ENCODE data around the gene SIRT5. TPM values are rescaled to one million over a fixed set of nuclear protein-coding genes. Genes with fewer than 3 reads are reported as not detected.

Gene SIRT5
- total and polyA plus RNA-seq, 2 experiments from 2014 or later, result 9.8 to 13.1 TPM

DNA sequence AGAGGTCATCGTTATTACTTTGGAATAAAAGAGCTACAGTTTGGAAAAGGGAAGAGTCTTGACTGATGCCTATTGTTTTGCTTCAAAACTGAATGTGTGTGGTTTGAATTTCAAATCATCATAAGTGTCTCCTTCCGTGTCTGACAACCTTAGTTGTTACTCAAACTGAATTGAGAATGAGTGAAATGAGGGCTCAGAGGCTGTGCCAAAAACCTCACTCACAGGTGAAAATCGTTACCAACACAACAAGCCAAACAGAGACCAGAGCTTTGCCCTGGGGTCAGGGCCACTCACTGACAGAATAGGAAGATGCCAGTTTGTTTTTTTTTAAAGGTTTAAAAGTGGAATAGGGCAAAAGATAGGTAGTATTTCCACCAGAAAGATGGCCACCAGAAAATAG lies 15.2 kb upstream of the SIRT5 start (continued):
- no peak for TF ChIP-seq ZNF462 (CRISPR knock-in tag; IDR thresholded peaks at IDR 0.05)
- no peak for TF ChIP-seq CREB1 (CRISPR knock-in tag; IDR thresholded peaks at IDR 0.05; ENCODE audit: low read depth)
- no peak for TF ChIP-seq ZNF114 (CRISPR knock-in tag; IDR thresholded peaks at IDR 0.05)

GRCh38 chr6:13559968-13560650 lies 14.3 kb upstream of the SIRT5 start:
- peaks cover 22% of the 10 kb centered on the region for H3K4me1 ChIP-seq (ENCODE audit: insufficient read depth)
- Mint-ChIP-seq H3K4me3 (no peak overlapping the region), H3K36me3 (ENCODE audit: low read depth) (no peaks in the 10 kb centered on the region; the same call in 2 of the 3 replicates), H3K9me3 (no peaks in the 10 kb centered on the region), H3K4me1 (peaks cover 25% of the 10 kb centered on the region), H3K27me3 (ENCODE audit: insufficient read depth, low read depth, poor library complexity) (peaks cover 4% of the 10 kb centered on the region), H3K27ac (no peak overlapping the region)
- no peaks in the 10 kb centered on the region for H3F3A ChIP-seq (replicated peaks; ENCODE audit: low read depth)
- DNase-seq (ENCODE audit: low spot score) (no peak), ATAC-seq (no peak)
- H3K9me2 ChIP-seq (ENCODE audit: insufficient read depth), result no peaks in the 10 kb centered on the region
- H3K4me3 ChIP-seq, result no peak overlapping the region
- no peak overlapping the region for H2AFZ ChIP-seq
- H3K36me3 ChIP-seq (ENCODE audit: insufficient read depth), result no peaks in the 10 kb centered on the region
- no peak overlapping the region for H3K27ac ChIP-seq (ENCODE audit: low read depth)
- H3K27me3 ChIP-seq (ENCODE audit: insufficient read depth), result no peaks in the 10 kb centered on the region
- no peaks in the 10 kb centered on the region for H3K79me2 ChIP-seq (replicated peaks; ENCODE audit: insufficient read depth)
- TF ChIP-seq, protein P1, sequence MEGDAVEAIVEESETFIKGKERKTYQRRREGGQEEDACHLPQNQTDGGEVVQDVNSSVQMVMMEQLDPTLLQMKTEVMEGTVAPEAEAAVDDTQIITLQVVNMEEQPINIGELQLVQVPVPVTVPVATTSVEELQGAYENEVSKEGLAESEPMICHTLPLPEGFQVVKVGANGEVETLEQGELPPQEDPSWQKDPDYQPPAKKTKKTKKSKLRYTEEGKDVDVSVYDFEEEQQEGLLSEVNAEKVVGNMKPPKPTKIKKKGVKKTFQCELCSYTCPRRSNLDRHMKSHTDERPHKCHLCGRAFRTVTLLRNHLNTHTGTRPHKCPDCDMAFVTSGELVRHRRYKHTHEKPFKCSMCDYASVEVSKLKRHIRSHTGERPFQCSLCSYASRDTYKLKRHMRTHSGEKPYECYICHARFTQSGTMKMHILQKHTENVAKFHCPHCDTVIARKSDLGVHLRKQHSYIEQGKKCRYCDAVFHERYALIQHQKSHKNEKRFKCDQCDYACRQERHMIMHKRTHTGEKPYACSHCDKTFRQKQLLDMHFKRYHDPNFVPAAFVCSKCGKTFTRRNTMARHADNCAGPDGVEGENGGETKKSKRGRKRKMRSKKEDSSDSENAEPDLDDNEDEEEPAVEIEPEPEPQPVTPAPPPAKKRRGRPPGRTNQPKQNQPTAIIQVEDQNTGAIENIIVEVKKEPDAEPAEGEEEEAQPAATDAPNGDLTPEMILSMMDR (conservative IDR thresholded peaks at IDR 0.05; ENCODE audit: low read depth in 2 of 2), result no peak
- no peak for TF ChIP-seq POLR2AphosphoS5 (IDR thresholded peaks at IDR 0.05; ENCODE audit: low read depth)
- no peaks in the 10 kb centered on the region for H4K20me1 ChIP-seq (replicated peaks; ENCODE audit: insufficient read depth)
- H3K4me2 ChIP-seq, result no peak overlapping the region

All from GM23338 (cell line).